ENCODE data around the gene KIF5A. TPM values are rescaled to one million over a fixed set of nuclear protein-coding genes. Genes with fewer than 3 reads are reported as not detected.

Gene KIF5A
- total RNA-seq, 2 experiments from 2014 or later: 1.7 to 2.0 TPM

DNA sequence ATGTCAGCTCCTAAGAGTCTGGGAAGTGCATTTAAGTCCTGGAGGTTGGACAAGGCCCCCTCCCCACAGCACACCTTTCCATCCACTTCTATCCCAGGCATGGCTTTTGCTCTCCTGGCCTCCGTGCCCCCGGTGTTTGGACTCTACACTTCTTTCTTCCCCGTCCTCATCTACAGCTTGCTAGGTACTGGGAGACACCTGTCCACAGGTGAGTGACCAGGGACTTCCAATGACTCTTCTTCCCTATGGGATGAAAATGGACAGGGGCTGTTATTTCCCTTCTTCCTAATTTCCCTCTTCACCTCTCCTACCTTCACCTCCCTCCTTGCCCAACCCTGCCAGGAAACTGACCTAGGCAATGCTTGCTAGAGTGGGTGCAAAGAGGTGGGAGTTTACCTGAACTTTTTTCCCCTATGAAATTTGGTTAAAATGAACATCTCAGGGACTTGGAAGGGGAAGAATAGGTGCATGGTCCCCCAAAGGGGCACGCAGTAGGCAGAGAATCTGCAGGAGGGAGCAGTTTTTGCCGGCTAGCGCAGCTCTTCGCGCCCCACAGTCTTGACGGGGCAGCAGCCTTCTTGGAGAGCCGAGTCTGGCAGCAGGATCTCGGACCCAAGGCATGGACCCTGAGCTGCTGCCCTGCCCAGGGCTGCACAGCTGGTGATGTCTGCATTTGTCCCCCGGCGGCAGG lies 70.5 kb downstream of the KIF5A start:
- CTCF ChIA-PET: interaction anchor here (0.5 to 5.9 kb wide), 12 partner anchors 9 to 157 kb away, joined by 3 to 67 read pairs (median 4); partner anchors contain the start of genes ARHGEF25, B4GALNT1, DTX3 and PIP4K2C
- POLR2A ChIA-PET: interaction anchor here (0.8 kb wide), 2 partner anchors 9 to 11 kb away, joined by 3 read pairs; partner anchors contain the start of gene ARHGEF25

DNA sequence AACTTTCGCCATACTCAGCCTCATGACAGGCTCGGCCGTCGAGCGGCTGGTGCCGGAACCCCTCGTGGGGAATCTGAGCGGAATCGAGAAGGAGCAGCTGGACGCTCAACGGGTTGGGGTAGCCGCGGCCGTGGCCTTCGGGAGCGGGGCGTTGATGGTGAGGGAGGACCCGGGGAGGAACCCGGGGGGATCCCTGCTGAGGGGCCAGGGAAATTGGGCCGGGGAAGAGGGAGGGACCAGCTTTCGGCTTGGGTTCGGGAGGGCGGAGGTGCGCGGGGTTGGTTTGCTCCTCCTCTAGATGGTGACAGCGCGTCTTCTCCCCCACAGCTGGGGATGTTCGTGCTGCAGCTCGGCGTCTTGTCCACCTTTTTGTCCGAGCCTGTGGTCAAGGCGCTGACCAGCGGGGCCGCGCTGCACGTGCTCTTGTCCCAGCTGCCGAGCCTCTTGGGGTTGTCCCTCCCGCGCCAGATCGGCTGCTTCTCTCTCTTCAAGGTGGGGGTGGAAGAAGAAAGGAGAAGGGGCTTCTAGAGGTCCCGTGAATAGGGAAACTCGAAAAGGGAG lies 71.2 kb downstream of the KIF5A start:
- CTCF ChIA-PET: interaction anchor here (0.5 to 5.9 kb wide), 9 partner anchors 9 to 157 kb away, joined by 3 to 67 read pairs (median 3); partner anchors contain the start of genes ARHGEF25, DTX3 and PIP4K2C
- POLR2A ChIA-PET: interaction anchor here (0.8 kb wide), 2 partner anchors 10 to 12 kb away, joined by 3 read pairs; partner anchors contain the start of gene ARHGEF25

DNA sequence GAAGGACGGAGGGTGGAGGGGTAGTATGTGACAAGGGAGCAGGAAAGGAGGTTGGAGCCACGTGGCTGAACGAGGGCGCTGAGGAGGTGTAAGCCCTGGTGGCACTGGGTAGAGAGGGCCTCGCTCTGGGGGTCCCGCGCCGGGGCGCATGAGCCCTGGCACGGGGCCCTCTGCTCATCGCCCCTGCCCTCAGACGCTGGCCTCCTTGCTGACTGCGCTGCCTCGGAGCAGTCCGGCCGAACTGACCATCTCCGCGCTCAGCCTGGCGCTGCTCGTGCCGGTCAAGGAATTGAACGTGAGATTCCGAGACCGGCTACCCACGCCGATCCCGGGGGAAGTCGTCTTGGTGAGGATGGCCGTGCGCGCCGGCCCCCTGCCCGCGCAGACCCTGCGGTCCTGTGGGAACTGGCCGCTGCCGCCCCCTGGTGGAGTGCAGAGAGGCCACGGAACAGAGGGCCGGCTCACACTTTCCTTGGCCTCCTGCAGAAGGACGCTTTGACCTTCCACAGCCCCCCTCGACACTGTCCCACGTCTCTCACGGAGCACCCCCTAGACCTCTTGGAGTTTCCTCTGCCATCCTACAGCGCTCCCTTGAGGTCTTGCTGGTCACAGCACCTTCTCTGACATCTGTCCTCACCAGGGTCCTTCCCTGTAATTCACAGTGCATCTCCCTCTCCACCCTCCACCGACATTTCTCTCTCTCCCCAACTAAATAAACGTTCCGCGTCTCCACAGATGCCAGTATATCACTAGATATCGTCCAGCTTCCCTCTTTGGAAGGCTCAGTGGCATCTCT lies 71.9 kb downstream of the KIF5A start:
- ChIA-PET POLR2A (no interaction called here), CTCF (interaction anchor here (0.8 to 5.9 kb wide), 12 partner anchors 8 to 105 kb away, joined by 3 to 67 read pairs (median 3); partner anchors contain the start of genes ARHGEF25, B4GALNT1, DTX3 and PIP4K2C)

DNA sequence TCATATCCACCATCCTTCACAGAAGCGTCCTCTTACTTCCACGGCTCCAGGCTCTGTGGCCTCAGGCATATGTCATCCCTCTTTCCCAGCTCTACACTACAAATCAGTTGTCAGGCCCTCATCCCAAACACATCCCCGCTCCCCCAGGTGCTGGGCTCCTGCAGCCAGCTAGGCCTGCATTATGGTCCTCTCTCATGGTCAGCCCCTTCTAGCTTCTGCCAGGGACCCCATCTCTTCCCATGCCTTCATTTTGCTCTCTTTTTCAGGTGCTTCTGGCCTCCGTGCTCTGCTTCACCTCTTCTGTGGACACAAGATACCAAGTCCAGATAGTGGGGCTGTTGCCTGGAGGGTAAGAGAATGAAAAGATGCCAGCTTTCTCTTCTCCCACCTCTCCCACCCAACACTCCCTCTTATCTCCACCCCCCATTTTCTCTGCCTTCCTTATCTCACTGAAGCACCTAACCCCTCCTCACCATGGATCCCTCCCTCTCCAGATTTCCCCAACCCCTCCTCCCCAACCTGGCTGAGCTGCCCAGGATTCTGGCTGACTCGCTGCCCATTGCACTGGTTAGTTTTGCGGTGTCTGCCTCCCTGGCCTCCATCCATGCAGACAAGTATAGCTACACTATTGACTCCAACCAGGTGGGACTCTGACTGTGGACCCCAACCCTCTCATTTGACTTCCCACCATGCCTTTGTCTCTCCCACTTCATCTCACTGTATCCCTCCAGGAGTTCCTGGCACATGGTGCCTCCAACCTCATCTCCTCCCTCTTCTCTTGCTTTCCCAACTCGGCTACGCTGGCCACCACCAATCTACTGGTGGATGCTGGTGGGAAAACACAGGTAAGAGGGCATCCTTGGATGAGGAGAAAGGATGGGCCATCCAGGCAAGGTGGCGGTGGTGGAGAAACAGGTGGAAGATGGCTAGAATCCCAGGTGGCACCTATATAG lies 72.7 kb downstream of the KIF5A start:
- ChIA-PET POLR2A (interaction anchor here (0.5 kb wide), 1 partner anchor 1518 kb away, joined by 3 read pairs; the partner anchor contains the start of gene PA2G4), CTCF (interaction anchor here (0.8 to 5.9 kb wide), 6 partner anchors 9 to 69 kb away, joined by 3 to 67 read pairs (median 3); partner anchors contain the start of gene B4GALNT1)

DNA sequence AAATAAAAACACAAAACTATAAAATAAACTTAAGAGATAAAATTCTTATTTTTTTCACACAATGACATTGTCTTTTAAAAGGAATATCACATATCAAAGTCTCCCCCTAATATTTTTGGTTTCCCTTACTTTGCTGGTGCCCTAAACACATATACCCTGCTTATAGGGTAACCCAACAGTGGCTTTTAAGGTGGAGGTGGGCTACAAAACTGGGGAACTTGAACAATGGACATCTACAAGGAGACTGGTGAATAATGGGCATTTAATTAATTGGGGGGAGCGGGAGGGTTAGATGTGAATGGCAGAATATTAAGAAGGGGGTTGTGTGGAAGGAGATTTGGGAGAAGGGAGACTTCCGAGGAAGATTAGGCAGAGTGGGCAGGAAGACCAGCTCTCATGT lies 73.5 kb downstream of the KIF5A start:
- POLR2A ChIA-PET: no interaction called here

DNA sequence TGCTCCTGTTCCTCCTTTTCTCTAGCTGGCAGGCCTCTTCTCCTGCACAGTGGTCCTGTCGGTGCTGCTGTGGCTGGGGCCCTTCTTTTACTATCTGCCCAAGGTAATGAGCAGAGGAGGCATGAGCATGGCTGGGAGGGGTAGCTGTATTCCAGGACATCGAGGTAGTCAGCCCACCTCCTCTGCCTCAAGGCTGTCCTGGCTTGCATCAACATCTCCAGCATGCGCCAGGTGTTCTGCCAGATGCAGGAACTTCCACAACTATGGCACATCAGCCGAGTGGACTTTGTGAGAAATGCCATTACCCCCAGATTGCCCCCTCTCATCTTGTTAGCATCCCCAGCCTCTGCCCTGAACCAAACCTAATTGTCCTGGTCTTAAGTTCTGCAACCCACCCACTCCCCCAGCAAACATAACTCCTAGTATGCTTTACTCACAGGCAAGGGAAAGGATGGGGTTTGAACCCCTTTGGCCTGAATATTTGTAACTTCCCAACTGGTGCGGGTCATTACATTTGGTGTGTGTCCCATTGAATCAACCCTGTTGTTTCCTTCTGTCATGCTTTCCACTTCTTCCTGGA lies 74.1 kb downstream of the KIF5A start:
- ChIA-PET CTCF (interaction anchor here (1.6 to 5.9 kb wide), 2 partner anchors 8 to 42 kb away, joined by 4 to 67 read pairs; no protein-coding TSS in a partner anchor), POLR2A (no interaction called here)

More for the DNA sequence above, 73.5 kb downstream of the KIF5A start:
- CTCF ChIA-PET: interaction anchor here (5.9 kb wide), 1 partner anchor 41 kb away, joined by 67 read pairs; no protein-coding TSS in a partner anchor

DNA sequence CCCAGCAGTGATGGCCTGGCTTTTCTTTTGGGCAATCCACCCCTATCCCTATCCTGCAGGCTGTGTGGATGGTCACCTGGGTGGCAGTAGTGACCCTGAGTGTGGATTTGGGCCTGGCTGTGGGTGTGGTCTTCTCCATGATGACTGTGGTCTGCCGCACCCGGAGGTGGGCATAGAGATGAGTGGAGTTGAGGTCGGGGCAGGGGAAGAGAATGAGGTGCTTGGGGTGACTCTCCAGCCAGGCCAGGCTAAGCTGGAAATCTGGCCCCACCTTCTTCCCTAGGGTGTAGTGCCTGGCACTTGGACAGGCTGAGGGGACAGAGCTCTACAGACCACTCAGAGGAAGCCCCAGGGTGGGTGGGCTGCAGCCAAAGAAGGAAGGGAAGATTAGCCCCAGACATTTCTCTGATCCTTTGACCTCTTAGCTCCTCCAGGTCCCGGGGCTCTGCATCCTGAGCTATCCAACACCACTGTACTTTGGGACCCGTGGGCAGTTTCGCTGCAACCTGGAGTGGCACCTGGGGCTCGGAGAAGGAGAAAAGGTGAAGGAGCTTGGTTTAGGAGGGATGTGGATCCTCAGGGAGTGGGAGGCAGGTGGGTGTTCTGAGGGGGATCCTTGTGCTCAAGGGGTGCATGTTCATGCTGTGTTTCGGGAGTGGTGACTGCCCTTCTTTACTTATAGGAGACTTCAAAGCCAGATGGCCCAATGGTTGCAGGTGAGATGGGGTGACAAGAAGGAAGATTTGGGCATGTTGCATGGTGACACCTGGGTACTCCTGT lies 74.8 kb downstream of the KIF5A start:
- ChIA-PET CTCF (interaction anchor here (1.0 to 5.9 kb wide), 4 partner anchors 9 to 43 kb away, joined by 3 to 67 read pairs (median 5); partner anchors contain the start of gene B4GALNT1), POLR2A (no interaction called here)

DNA sequence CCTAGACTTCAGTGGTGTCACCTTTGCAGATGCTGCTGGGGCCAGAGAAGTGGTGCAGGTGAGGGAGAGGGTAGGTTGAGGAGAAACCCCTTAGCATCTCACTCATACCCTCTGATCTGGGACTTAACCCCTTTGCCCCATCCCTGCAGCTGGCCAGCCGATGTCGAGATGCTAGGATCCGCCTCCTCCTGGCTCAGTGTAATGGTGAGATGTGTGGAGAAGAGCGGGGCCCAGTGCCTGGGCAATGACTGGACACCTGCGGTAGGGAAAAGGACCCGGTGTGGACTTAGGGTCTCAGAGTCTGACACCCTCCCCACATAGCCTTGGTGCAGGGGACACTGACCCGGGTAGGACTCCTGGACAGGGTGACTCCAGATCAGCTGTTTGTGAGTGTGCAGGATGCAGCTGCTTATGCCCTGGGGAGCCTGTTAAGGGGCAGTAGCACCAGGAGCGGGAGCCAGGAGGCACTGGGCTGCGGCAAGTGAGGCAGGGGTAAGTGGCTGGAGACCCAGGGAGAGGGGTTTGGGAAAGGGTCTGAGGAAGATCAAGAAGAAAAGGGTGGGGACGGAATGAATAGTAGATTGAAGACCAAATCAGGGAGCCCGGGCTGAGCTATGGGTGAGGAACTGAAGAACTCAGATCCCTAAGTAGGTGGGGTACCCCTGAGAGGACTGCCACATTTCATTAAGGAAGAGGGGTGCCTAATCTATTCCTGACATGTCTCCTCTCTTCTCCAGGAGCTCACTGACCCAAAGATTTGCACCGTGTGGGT lies 75.6 kb downstream of the KIF5A start:
- POLR2A ChIA-PET: no interaction called here

DNA sequence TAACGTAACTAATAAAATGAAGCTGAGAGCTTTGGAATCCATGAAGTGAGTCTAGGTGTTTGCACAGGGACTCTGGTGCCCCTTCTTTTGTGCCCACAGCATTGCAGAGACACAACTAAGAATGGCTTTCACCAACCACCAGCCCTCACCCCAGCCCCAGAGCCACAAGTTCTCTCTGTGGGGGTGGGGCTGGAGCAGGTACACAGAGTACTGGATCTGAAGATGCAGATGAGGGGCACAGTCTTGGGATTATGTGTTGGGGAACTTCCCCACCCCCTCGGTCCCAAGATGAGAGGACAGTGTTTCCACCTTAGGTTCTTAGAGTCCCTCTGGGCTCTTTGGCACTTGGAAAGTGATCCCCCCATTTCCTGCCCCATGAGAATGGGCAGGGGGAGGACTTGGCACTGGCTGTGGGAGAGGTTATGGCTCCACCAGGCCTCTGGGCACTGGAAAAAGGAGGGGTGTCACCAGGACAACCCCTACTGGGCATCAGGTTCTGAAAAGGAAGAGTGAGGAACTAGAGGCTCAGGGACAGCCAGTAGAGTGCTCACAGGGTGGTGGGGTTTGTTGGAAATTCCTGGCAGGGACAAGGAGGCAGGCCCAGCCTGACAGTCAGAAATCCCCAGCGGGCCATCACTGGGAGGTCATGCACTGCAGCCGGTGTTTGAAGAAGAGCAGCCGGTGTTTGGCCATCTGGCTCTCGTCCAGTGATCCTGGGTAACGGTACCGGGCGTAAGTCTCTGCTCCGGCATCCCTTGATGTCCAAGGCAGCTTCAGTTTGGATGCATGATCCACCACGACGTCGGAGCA lies 76.5 kb downstream of the KIF5A start:
- POLR2A ChIA-PET: no interaction called here
- CTCF ChIA-PET: interaction anchor here (2.0 to 2.2 kb wide), 2 partner anchors 36 to 43 kb away, joined by 6 to 12 read pairs; partner anchors contain the start of gene PIP4K2C

More for the DNA sequence above, 75.6 kb downstream of the KIF5A start:
- CTCF ChIA-PET: interaction anchor here (1.0 to 2.0 kb wide), 3 partner anchors 8 to 42 kb away, joined by 3 to 6 read pairs (median 4); partner anchors contain the start of gene B4GALNT1

DNA sequence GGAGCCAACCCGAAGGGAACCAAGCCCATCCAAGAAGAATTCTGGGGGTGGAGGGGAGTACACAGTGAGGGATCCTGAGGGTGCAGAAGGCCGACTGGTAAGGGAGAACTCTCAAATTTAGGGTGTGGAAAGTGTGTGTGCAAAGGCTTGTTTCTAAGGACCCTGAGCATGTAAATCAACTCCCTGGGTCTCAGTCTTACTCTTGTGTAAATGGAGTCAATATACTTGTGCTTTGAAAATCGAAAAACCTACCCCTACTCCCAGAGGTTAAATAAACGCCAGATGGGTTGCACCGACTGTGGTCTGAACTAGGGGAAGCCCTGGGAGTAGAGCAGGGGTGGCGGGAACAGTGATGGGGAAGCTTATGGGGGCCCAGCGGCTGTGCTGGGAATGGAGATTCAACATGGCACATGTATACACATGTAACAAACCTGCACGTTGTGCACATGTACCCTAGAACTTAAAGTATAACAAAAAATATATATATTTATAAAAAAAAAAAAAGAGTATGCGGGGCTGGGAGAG lies 77.1 kb downstream of the KIF5A start:
- POLR2A ChIA-PET: no interaction called here

DNA sequence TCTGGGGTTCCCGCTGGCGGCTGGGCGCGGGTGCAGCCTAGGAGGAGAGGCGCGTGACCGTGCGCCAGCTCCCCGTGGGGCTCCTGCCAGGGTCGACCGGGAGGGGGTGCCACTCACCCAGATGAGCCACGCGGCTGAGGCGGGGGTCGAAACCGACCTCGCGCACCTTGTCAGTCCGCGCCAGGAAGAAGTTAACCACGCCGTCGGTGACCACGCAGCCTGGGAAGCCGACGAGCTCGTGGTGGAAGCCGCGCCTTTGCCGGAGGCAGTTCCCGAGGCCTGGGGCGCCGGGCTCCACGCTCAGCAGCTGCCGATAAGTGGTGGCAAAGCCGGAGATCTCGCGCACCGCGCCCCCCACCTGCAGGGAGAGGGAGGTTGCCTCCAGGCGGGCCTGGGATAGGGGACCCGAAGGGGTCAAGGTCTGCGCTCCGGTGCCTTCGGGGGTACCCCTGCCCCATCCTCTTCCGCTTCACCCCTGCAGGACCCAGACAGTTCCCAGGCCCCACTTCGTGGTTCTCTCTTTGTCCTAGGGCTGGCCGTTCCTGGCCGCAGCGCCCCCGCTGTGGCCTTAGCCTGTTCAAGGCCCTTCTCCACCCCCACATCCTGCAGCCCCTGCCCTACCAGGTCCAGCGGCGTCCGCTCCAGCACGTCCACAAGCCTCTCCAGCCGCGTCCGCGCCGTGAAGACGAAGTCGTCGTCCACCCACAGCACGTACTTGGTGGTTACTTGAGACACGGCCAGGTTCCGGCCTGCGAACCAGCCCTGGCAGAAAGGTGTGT lies 77.8 kb downstream of the KIF5A start:
- ChIA-PET CTCF (interaction anchor here (0.8 to 2.2 kb wide), 6 partner anchors 37 to 114 kb away, joined by 3 to 12 read pairs (median 5); partner anchors contain the start of genes OS9 and PIP4K2C), POLR2A (no interaction called here)

More for the DNA sequence above, 77.1 kb downstream of the KIF5A start:
- CTCF ChIA-PET: interaction anchor here (0.8 to 2.2 kb wide), 6 partner anchors 36 to 114 kb away, joined by 3 to 12 read pairs (median 5); partner anchors contain the start of genes OS9 and PIP4K2C

DNA sequence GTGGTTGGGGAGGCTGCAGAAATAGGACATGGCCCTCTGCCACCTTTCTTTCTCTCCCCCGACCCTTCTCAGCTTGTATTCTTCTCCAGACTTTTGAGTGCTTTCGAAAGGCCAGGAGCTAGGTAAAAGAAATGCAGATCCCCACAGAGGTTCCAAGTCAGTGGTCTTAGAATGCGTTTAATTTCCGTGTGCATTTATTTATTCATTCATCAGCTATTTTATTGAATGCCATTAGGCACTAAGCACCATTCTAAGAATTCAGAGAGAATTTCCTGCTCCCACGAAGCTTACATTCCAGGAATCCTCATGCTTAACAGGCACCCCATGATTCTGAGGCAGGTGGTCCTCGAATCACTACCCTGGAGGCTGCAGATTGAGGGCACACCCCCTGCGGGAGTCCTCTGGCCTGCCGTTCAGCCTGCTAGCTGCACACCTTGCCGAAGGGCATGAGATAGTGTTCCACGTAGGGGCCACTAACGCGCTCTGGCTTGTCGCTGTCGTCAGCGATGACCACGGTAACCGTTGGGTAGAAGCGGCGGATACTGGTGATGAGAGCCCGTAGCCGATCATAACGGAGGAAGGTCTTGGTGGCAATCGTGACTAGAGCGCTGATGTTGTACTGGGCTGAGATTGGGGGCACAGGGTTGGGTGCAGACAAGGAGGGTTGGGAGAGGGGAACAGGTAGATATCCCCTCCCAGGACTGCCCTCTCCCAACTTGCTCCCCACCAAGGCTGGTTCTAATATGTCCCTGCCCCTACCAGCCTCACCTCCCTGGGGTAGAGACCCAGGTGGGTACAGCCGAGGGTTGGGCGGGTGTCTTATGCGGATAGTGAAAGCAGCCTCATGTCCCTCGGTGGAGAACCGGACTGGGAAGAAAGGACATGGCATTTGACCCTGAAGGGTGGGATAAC lies 78.7 kb downstream of the KIF5A start:
- ChIA-PET POLR2A (no interaction called here), CTCF (interaction anchor here (1.6 to 2.2 kb wide), 4 partner anchors 7 to 65 kb away, joined by 4 to 12 read pairs (median 6); partner anchors contain the start of genes OS9 and PIP4K2C)

DNA sequence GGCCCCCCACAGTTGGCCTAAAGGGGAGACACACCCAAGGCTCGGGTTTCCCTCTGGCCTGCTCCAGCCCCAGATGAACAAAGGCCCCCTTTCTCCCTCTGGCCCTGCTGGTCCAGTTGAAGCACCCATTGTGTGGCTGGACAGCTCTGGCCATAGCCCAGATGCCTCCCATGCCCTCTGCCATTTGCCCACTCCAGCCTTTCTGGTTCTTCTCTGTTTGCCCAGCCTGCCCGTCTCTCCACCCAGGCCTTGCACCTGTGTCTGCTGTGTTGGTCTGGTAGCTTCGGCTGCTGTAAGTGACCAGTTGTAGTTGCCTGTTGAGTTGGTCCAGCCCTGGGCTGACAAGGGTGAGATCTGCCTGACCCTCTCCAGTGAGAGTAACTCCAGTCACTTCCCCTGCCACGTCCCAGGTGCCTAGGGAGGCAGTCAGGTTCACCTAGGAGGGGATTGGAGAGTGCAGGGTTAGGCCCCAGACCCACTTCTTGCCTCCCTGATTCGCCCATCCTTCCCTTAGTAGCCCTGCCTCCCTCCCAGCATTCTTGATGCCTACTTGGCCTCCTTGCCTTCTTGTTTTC lies 80.1 kb downstream of the KIF5A start:
- ChIA-PET CTCF (interaction anchor here (0.8 to 3.5 kb wide), 4 partner anchors 9 to 46 kb away, joined by 3 to 25 read pairs (median 4); no protein-coding TSS in a partner anchor), POLR2A (interaction anchor here (0.8 kb wide), 1 partner anchor 48 kb away, joined by 3 read pairs; no protein-coding TSS in a partner anchor)
